Measurements from ENCODE around the gene TTLL10. TPM values are rescaled to one million over a fixed set of nuclear protein-coding genes. Genes with fewer than 3 reads are reported as not detected.

The TTLL10 gene
- total RNA-seq, 2 experiments from 2014 or later, result not detected

DNA sequence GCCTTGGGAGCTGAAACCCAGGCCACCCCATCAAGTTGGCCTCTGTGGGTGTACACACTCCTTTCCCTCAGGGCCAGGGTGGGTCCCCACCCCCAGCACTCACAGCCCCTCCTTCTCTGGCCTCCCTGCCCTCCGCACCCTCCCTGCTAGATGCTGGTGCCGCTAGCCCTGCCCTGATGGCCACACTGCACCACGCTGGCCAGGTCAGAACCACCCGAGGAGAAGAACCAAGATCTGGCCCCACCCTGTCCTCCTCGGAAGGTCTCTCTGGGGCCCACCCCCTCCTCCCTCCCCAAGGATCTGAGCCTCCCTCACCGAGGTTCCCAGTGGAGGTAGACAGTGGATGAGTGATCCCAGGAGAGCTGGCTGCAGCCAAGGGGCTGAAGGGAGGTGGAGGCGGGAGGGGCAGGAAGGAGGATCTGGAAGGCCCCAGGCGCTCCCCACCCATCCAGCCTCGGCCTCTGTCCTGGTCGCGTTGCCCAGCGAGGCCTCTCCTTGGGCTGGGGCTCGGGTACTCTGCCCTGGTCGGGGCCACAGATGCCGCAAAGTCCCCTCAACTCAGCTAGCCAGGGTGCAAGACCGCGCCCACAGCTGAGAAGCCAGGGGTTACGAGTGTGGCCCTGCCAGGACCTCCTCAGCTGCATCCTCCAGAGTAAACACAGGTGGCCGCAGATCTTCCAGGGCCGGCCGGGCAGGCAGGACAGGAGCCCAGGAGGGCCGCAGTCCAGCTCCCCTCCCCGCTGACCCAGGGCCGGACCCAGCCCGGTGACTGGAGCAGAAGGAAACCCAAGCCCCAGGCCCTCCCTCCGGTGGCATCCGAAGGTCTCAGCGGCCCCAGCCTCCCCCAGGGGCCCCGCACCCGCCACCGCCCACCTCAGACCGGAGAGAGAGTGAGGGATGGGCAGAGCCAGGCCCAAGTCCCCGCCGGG is 63.5 kb downstream of the TTLL10 start:
- ATAC-seq (ENCODE audit: low read depth) (no peak), DNase-seq (no peak)
- H3K27ac Mint-ChIP-seq, result no peak overlapping the region
- peaks cover 2% of the 10 kb centered on the region for H3K36me3 Mint-ChIP-seq
- H3K27me3 Mint-ChIP-seq, result no peaks in the 10 kb centered on the region
- H3K9me3 Mint-ChIP-seq, result no peaks in the 10 kb centered on the region
- POLR2A ChIA-PET, result interaction anchor here (0.5 to 0.9 kb wide), 2 partner anchors 17 to 188 kb away, joined by 3 read pairs; no protein-coding TSS in a partner anchor
- no peak overlapping the region for H3K4me3 Mint-ChIP-seq
- peaks cover 11% of the 10 kb centered on the region for H3K4me1 Mint-ChIP-seq

DNA sequence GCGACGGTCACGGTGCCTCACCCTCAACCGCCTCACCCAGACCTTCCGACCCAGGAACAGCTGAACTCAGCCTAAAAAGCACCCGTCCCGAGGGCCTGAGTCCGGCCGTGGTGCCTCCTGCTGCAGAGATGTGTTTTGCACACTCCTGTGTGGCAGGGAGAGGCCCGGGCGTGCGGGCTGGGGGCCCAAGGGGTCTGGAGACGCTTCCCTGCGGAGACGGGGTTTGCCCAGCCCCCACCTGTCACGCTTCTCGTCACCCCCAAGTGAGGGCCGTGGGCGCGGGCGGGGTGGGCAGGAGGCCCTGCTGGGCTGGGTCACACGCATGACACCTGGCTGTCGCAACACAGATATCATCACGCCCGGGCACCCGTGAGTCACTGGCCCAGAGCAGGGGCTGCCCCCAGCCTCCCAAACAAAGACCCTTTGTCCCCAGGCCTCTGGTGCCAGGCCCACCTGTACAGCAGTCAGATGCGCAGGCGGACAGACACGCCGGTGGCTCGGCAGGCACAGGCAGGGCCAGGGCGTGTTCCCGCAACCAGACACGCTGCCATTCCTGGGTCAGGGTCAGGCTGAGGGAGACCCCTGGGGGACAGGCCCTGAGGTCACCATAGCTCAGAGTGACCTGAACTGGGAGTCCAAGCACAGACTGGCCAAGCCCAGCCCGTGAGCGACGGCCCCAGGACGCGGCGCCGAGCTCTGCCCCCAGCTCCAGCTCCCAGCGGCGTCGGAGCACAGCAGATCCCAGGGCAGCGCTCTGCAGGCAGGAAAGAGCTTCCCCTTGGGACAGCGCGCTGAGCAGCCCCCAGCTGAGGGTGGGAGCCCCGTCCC is 64.4 kb downstream of the TTLL10 start:
- Mint-ChIP-seq H3K27ac (no peak overlapping the region), H3K9me3 (no peaks in the 10 kb centered on the region), H3K36me3 (peaks cover 2% of the 10 kb centered on the region), H3K27me3 (no peaks in the 10 kb centered on the region), H3K4me1 (peaks cover 11% of the 10 kb centered on the region), H3K4me3 (no peak overlapping the region)
- ATAC-seq (ENCODE audit: low read depth), result no peak
- DNase-seq, result no peak
- POLR2A ChIA-PET, result interaction anchor here (0.9 kb wide), 1 partner anchor 18 kb away, joined by 3 read pairs; no protein-coding TSS in a partner anchor

DNA sequence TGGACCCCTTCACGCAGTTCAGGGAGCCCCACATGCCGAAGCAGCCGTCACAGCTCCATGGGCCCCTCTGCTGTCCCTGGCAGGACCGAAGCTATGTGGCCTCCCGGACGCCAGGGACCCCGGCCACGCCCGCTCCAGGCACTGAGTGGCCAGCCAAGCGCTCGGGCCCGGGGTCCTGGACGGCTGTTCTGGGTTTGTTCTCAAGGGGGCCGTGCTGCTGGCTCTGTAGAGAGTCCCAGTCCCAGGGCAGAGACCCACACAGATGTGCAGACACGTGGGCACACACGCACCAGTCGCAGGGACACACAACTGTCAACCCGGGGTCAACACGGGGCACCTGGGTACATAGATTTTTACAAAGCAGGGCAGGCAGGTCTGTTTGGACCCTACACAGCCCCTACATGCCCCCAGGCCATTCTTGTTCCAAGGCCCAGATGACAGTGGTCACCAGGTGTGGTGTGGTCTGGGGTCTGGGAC is 65.1 kb downstream of the TTLL10 start:
- Mint-ChIP-seq H3K9me3 (no peaks in the 10 kb centered on the region), H3K27me3 (no peaks in the 10 kb centered on the region), H3K4me1 (peaks cover 7% of the 10 kb centered on the region), H3K27ac (no peak overlapping the region), H3K36me3 (peaks cover 2% of the 10 kb centered on the region), H3K4me3 (no peak overlapping the region)
- POLR2A ChIA-PET, result interaction anchor here (0.9 kb wide), 1 partner anchor 18 kb away, joined by 3 read pairs; no protein-coding TSS in a partner anchor
- ATAC-seq (ENCODE audit: low read depth) (no peak), DNase-seq (no peak)

DNA sequence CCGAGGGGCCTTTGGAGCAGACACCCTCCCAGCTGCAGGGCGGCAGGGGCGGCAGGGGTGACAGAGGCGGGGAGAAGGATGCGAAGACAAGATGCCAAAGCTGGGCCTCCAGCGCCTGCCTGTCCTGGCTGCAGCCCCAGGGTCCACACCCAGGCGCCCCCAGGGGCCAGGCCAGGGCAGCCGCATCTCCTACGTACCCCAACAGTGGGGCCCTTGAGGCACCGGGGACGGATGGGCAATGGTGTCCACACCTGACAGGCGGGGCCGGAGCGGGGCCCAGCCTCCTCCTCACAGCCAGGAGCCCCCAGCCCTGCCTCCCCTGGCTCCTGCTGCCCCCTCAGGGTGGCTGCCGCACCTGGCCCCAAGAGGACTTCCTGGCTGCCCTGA is 65.5 kb downstream of the TTLL10 start:
- H3K27me3 Mint-ChIP-seq, result no peaks in the 10 kb centered on the region
- no peak overlapping the region for H3K4me3 Mint-ChIP-seq
- H3K4me1 Mint-ChIP-seq, result peaks cover 2% of the 10 kb centered on the region
- ATAC-seq (ENCODE audit: low read depth) (no peak), DNase-seq (no peak)
- H3K36me3 Mint-ChIP-seq, result no peaks in the 10 kb centered on the region
- POLR2A ChIA-PET, result no interaction called here
- no peaks in the 10 kb centered on the region for H3K9me3 Mint-ChIP-seq
- no peak overlapping the region for H3K27ac Mint-ChIP-seq

DNA sequence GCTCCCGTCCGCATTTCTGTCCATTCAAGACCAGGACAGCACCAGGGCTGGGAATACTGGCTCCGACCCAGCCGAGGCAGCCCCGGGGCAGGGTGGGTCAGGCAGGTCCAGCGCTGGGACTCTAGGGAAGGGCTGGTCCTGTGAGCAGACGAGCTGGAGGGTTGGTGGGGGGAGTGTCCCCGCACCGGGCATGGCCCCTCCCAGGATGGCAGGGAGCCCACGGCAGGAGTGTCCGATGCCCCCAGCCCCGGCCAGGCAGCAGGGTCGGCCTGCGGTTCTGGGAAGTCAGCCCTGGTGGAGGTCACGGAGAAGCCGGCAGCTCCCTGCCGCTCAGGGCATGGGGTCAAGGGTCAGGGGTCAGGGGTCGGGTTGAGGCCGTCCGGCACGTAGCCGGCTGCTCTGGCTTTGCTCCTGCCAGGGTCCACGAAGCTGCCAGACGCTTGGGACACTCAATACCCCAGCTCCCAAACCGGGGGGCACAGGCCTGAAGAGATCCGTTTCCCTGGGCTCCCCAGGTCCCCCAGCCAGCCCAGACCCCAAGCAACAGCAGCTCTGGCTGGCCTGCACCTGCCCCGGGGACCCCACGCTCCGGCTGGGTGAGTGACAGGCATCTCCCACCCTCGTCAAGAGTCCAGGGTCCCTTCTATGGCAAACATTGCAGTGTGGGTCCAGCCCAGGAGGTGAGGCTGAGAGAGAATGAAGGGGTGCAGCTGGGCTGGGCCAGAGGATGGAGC is 66.1 kb downstream of the TTLL10 start:
- POLR2A ChIA-PET, result no interaction called here
- Mint-ChIP-seq H3K4me3 (no peak overlapping the region), H3K9me3 (no peaks in the 10 kb centered on the region), H3K4me1 (no peaks in the 10 kb centered on the region), H3K36me3 (no peaks in the 10 kb centered on the region), H3K27me3 (no peaks in the 10 kb centered on the region), H3K27ac (no peak overlapping the region)
- DNase-seq (no peak), ATAC-seq (ENCODE audit: low read depth) (no peak)

DNA sequence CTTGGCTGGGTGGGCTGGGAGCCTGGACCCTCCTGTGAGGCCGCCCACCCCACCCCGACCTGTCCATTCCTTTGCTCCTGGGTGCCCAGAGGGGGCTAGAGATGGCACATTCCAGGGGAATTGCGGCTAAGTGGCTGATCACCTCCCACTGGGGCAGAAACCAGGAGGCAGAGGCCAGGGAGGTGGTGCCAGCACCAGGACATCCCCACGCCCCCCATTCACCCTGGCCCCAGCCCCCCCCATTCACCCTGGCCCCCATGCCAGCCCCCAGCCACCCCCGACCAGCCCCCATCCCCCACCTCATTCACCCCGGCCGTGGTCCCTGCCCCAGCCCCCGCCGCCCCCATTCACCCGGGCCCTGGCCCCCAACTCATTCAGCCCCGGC is 66.7 kb downstream of the TTLL10 start:
- Mint-ChIP-seq H3K4me1 (no peaks in the 10 kb centered on the region), H3K9me3 (no peaks in the 10 kb centered on the region), H3K4me3 (no peak overlapping the region), H3K27me3 (no peaks in the 10 kb centered on the region), H3K36me3 (no peaks in the 10 kb centered on the region), H3K27ac (no peak overlapping the region)
- DNase-seq (no peak), ATAC-seq (ENCODE audit: low read depth) (no peak)
- POLR2A ChIA-PET, result no interaction called here

DNA sequence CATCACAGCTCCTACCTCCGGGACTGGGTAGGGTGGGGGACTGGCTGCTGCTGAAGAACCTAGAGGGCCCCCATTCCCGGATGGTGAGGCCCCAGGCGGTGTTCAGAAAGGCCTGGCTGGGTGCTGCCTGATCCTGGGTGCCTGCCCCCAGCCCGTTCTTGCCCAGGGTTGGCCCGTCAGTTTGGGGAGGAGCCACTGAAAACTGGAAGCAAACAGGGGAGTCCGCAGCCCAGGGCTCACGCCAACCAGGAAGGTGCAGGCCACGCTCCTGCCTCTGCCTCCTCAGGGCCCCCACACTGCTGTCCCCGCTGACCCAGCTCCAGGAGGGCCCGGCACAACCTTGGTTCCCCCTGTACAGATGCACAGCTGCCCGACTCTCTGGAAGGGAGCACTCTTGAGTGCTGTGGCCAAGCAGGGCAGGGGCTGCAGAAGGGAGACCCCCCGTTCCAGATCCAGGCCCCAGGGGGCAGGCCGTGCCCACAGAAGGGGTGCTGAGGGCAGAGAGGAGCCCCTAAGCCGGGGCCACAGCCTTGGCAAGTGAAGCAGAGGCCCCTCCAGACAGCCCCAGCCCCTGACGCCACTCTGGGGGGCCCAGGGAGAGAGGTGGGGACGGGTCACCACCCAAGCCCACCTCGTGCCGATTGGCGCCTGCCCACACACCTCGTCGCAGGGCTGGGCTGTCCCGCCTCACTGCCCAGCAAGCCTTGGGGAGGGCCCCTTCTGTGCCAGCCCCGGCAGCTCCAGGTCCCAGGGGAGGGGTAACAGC is 67.3 kb downstream of the TTLL10 start:
- H3K27ac Mint-ChIP-seq, result no peak overlapping the region
- peaks cover 2% of the 10 kb centered on the region for H3K27me3 Mint-ChIP-seq
- no peaks in the 10 kb centered on the region for H3K9me3 Mint-ChIP-seq
- H3K4me3 Mint-ChIP-seq, result no peak overlapping the region
- POLR2A ChIA-PET, result no interaction called here
- DNase-seq, result no peak
- H3K36me3 Mint-ChIP-seq, result no peaks in the 10 kb centered on the region
- no peak for ATAC-seq (ENCODE audit: low read depth)
- no peaks in the 10 kb centered on the region for H3K4me1 Mint-ChIP-seq

DNA sequence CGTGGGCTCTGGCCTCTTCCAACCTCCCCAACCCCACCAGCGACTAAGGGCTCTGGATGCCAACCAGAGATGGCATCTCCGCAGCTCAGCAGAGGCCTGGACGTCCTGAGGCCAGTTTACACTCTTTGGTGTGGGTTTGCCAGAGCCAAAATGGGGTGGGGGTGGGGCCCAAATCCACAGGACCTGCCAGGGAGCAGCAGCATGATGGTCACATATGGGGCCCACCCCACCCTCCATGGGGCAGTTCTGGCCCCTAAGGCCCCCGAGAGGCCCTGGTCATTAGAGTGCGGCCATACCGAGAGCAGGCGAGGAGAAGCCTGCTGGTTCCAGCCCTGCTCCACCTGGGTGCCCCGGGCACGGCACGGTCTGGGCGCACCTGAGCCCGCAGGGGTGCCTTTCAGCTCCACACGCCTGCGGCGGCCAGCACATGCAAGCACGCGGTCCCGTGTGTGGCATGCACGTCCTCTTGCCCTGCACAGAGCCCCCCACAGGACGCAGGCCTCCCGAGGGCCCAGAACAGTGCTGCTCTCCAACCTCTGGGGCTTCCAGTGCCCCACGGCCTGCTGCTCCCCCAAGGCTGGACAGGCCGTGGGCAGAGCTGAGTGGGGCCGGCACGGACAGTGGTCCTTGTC is 68.0 kb downstream of the TTLL10 start:
- Mint-ChIP-seq H3K27me3 (peaks cover 2% of the 10 kb centered on the region), H3K4me3 (no peak overlapping the region), H3K27ac (no peak overlapping the region), H3K36me3 (no peaks in the 10 kb centered on the region), H3K9me3 (no peaks in the 10 kb centered on the region), H3K4me1 (no peaks in the 10 kb centered on the region)
- POLR2A ChIA-PET, result no interaction called here
- ATAC-seq (ENCODE audit: low read depth) (no peak), DNase-seq (no peak)

DNA sequence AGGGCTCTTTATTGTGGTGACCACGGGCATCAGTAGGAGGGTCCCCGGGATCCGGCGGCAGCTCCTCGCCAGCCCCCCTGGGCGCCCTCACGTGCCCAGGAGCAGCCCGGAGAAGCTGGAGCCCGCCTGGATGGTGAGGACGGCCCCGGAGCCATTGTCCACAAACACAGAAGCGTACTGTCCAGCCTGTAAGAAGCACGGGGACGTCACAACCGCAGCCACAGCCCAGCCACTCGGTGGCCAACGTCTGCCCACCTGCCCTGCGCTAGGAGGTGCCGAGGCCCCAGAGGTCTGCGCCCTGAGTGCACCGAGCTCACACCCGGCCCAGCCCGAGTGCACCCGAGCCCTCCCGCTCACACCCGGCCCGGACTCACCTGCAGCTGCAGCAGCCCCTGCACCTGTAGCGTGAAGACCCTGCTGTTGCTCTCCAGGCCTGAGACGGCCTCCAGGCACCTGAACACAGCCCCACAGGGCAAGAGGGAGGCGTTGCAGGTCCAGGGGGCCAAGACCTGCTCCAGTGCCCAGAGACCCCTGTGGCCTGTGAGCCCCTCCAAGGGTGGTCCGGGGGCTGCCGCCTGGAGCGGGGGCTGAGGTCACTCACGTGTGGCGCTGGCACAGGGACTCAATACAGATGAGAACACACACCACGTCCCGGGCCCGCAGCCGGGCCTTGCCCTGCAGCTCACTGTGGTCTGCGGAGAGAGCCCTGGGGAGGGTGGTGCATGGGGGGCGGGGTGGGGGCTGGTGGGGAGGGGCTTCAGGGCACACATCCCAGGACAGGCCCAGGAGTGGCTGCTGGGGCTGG is 69.0 kb downstream of the TTLL10 start:
- ATAC-seq (ENCODE audit: low read depth) (no peak), DNase-seq (no peak)
- Mint-ChIP-seq H3K9me3 (no peaks in the 10 kb centered on the region), H3K27me3 (peaks cover 2% of the 10 kb centered on the region), H3K4me1 (no peaks in the 10 kb centered on the region), H3K27ac (no peak overlapping the region), H3K36me3 (no peaks in the 10 kb centered on the region), H3K4me3 (no peak overlapping the region)
- POLR2A ChIA-PET, result interaction anchor here (0.6 to 1.1 kb wide), 2 partner anchors 11 to 19 kb away, joined by 3 to 4 read pairs; partner anchors contain the start of genes B3GALT6 and SDF4

DNA sequence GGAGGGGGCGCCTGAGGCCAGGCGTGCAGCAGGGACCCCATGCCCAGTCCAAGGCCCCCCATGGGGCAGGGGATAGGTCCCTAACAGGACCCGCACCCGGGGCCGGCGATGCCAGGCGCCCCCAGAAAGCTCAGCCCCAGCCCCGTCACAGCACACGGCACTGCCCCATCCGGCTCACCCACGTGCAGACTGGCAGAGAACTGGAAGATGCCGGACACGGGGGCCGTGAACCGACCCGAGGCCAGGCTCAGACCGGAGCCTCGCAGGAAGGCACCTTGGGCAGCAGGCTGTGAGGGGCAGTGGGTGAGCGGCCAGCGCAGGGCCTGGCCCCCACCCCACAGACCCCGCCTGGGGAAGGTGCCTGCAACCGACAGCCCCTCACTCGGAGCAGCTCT is 69.6 kb downstream of the TTLL10 start:
- no peak for ATAC-seq (ENCODE audit: low read depth)
- no peak overlapping the region for H3K27ac Mint-ChIP-seq
- no peaks in the 10 kb centered on the region for H3K4me1 Mint-ChIP-seq
- DNase-seq, result no peak
- POLR2A ChIA-PET, result interaction anchor here (0.6 to 1.1 kb wide), 2 partner anchors 11 to 18 kb away, joined by 3 to 4 read pairs; partner anchors contain the start of genes B3GALT6 and SDF4
- H3K9me3 Mint-ChIP-seq, result no peaks in the 10 kb centered on the region
- no peaks in the 10 kb centered on the region for H3K36me3 Mint-ChIP-seq
- peaks cover 2% of the 10 kb centered on the region for H3K27me3 Mint-ChIP-seq
- H3K4me3 Mint-ChIP-seq, result no peak overlapping the region

DNA sequence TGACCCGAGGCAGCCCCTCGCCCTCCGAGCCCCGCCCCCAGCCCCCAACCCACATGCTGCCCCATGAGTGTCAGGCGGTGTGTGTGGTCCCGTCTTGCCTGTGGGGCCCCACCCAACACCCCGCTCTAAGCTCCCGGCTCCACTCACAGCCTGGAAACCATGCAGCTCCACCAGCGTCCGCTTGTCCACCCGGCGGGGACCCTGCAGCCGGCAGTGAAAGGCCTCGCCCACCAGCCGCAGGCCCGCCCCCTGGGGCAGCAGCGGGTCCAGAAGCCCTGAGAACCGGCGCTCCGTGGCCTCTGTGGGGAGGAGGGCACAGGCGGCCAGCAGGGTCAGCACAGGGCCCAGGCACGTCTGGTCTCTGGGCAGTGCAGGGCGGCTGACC is 70.1 kb downstream of the TTLL10 start:
- POLR2A ChIA-PET, result no interaction called here
- no peak overlapping the region for H3K27ac Mint-ChIP-seq

More for the DNA sequence above, 70.1 kb downstream of the TTLL10 start:
- ATAC-seq (ENCODE audit: low read depth) (no peak), DNase-seq (no peak)
- Mint-ChIP-seq H3K4me1 (no peaks in the 10 kb centered on the region), H3K9me3 (no peaks in the 10 kb centered on the region), H3K36me3 (no peaks in the 10 kb centered on the region), H3K27me3 (peaks cover 2% of the 10 kb centered on the region), H3K4me3 (no peak overlapping the region)

Measured in activated naive CD8-positive, alpha-beta T cell treated with anti-CD3 and anti-CD28 coated beads, Interleukin-2, amount 10 ng/mL, durations not matched to agents 7 days and 5 days (primary cell).